Fibroblast of peridontal ligament (primary cell): ENCODE results near the gene MYZAP.
A peak's percentile ranks its signal among the peaks of the same experiment; 100 is the strongest.

Source experiments
- DNase-seq: peaks from one replicate; pipeline ENCODE4 v3.0.0-alpha.2; 2010; ENCODE audit errors: extremely low read depth

MYZAP gene

DNA sequence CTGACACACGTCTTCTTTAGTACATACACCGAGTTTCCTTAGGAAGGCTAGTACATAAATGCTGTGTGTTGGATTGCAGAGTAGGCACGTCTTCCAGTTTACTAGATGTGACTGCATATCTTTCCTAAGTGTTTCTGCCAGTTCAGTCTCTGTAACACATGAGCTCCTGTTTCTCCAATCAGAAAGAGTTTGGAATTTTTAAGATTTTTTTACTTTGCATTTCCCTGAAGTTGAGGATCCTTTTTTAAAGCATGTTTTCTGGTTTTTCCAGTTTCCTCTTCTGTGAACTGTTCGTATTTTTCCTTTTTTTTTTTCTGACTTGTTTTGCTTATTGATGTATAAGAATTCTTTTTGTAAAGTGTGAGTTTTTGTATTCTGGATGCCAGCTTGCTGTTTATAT lies 107.3 kb downstream of the MYZAP start:
- DNase-seq = no peak

DNA sequence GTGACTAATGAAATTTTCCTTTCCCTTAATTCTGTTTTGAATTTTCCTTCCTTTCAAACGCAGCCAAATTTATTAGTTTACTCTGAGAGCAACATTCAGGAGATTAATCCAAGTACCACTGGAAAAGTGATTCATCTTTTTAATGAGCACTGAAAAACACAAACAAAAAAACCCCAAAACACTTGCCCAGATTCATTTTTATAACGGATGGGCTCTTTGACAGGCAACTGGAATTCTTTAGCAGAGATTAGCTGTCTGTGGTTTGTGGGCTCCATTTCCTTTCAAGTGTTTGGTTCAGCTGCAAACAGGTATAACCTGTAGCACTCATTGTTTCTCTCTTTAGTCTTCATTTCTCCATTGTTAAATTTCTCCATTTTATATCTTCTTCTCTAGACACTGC lies 111.7 kb downstream of the MYZAP start:
- no peak for DNase-seq

DNA sequence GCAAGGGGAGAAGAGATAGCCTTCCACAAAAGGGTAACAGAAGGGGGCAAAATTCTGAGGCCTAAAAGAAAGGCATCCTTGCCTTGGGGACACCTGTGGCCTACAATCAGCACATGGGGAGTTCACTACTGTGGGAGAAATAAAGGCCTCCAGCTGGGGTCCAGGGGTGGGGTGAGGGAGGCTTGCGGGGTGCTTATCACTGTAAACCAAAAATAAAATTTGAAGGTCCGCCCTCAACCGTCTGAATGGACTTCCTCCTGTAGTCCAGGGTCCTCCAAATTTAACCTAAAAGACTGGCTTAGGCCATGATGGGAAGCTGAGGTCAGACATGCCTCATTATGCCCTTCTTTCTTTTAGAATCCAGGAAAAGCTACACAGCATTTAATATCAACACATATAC lies 112.7 kb downstream of the MYZAP start:
- no peak for DNase-seq

DNA sequence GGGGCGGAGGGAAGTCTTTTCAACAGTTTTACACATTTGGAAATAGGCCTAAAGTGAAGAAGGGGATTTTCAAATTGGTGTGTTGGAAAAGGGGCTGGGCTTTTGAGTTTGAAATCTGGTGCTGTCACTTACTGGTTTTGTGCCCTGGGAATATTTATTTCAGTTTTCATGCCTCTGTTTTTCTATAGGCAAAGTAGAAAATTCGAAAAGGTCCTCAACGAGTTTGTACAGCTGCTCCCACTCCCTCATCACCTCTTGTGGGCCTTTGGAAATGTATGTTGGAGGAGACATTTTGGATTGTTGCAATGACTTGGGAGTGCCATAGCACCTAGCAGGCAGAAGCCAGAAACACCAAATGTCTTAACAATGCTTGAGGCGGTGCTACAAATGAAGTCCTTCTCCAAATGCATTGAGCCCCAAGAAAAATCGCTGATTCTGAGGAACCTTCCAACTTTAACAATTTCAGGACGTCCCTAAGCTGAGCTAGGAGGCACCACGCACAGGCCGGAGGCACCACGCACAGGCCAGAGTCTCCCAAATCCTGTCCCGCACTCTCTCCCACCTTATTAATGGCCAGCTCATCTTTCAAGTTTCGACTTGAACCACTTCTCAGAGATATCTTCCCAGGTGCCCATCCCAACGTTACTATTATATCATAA lies 114.2 kb downstream of the MYZAP start:
- DNase-seq = no peak

DNA sequence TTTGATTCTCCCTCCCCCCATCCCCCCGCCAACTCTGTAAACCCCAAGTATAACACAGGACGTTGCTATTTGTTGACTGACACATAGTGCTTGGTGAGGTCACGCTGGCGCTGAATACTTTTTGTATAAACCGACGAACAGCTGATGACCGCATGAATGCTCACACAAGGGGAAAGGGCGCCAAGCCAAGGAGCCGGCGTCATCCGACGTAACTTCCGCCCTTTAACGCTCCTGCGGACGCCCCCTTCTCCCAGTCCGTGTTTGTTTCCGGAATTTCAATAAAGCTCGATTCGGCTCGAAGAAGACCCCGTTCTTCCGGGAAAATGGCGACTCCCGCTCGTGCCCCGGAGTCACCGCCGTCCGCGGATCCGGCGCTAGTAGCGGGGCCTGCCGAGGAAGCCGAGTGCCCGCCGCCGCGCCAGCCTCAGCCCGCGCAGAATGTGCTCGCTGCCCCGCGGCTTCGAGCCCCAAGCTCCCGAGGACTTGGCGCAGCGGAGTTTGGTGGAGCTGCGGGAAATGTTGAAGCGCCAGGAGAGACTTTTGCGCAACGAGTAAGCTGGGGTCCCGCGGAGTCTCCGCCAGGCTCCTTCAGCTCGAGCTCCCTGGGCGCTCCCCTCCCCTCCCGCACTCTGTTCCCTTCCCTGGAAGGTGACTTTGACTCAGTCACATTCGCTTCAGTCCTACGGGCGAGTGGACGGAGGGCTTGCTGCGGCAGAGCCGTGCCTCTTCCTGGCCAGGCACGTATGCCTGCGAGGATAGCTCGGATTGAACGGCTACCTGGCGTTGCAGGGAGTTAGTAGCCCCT lies 114.9 kb downstream of the MYZAP start, which contains the start of gene POLR2M:
POLR2M (plus strand) TSS at position 310 of the 805 bp plus-strand sequence; CDS start at position 439, 129 bp downstream.
- DNase-seq = peak; percentile 100

DNA sequence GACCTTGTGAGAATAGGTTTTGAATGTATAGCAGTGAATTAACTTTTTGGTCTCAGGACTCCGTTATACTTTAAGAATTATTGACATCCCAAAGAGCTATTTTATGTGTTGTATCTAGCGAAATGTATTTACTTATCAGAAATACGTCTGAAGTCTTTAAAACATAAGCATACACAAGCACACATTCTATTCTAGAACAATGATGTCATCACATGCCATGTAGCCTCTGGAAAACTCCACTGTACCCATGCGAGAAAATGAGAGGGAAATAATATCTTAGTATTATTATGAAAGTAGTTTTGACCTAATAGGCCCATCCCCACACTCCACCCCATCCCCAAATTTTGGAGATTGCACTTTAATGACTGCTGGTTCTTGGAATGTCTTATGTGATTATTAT lies 116.3 kb downstream of the MYZAP start:
- DNase-seq = peak; percentile 63

DNA sequence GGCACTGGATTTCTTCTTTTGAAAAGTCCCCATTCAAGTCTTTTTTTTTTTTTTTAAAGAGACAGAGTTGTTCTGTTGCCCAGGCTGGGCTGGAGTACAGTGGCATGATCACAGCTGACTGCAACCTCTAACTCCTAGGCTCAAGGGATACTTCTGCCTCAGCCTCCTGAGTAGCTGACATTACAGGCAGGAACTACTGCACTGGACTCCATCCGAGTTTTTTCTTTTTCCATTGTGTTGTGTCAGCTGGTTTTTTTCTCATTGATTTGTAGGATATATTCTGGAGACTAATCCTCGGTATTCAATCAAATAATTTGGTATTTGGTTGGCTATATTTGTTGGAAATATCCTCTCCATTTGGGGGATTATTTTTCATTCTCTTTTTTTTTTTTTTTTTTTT lies 126.6 kb downstream of the MYZAP start:
- DNase-seq = no peak

DNA sequence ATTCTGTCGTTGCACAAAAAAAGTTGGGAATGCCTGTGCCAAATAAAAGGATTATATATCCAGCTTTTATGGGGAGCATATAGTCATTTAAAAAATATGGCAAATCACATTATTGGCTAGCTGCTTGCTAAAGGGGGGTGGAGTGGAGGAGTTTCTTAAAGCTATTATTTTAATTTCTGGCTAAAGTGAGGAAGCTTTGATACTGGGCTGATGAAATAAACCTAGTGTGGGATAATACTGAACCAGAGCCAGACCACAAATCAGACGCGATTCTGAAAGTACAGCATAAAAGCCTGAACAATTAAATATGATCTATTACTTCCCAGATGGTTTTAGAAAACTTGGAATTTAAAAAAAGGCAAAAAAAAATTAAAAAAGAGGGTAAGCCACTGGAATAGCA lies 129.2 kb downstream of the MYZAP start:
- DNase-seq = peak; percentile 72

DNA sequence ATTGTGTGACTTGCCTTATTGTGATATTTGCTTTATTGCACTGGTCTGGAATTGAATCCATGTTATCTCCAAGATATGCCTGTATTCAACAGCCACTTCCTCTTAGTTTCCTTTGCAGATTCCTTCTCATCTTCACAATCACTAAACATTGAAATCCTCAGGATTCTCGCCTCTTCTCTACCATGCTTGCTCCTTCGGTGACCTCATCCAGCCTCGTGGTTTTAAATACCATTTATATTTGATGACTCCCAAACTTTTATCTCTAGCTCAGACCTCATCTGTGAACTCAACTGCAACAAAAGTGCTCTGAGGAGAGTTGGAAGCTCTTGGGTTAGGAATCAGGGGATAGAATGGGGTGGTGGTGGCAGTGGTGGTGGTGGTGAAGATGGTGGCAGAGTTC lies 134.7 kb downstream of the MYZAP start:
- peak; percentile 9 for DNase-seq

DNA sequence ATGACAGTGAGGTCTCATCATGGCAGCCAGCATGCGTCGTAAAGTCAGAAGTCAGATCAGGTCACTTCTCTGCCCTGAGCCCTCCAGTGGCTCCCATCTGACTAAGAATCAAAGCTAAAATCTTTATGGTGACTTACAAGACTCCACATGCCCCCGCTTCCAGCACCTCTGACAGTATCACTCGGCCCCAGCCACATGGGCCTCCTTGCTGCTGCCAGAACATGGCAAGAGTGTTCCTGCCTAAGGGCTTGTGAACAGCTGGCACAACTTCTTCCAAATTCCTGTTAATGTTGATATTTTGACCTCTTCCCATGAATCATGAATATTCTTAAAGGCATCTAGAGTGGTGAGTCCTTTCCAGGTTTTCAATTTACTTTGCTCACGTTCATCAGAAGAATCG lies 135.3 kb downstream of the MYZAP start:
- DNase-seq = no peak

DNA sequence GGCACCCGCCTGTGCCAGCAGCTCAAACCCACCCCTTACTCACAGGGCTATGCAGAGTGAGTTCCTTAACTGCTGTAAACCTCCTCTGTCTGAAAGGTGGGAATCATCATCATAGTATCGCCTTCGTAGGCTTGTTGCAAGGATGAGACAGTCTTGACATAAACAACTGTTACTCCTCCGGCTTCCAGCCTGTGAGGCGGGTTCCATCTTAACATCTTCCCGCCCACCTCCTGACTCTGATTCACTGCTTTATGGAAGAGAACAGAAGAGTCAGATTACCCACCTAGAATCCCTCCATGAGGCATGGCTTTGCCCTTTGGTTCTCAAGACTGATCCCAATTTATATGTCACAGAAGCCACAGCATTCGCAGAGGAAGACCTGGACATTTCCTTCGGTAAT lies 136.7 kb downstream of the MYZAP start:
- no peak for DNase-seq

DNA sequence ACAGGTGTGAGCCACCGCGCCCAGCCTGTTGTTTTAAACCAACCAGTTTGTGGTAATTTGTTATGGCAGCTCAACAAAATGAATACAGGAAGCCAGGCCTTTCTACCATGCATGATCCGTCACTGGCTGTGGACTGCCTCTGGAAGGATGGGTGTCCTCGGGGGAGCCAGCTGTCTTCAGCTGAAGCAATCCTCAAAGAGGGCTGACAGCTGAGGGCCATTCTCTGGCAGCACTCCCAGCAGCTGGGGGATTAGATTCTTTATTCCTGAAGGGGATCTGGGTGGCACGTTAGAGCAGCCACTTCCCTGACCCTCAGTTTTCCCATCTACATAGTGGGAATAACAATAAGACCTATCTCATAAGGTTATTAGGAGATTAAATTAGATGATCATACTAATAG lies 139.2 kb downstream of the MYZAP start:
- no peak for DNase-seq

DNA sequence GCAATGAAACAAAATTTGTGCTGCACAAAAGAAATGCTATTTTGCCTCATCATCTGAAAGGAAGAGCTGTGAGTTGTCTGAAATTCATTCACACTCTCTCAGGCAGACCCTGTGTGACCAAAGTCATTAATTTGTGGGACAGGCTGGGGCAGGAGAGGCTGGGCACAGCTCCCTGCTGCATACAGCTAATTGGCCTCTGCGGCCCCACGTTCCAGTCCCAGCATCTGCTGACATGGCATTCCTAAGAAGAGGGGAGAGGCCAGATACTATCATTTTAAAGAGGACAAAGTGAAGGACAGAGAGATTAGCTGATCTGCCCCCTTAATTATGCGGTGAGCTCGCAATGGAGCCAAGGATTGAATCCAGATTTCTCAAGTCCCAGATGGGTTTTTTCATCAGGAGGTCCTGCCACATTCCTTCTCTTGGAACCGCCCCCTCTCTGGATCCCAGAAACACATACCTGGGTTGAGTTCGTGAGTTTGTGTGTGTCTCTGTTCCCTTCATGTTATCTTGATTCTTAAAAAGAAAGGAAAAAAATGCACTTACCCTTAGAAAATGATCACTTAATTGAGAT lies 139.9 kb downstream of the MYZAP start:
- no peak for DNase-seq

DNA sequence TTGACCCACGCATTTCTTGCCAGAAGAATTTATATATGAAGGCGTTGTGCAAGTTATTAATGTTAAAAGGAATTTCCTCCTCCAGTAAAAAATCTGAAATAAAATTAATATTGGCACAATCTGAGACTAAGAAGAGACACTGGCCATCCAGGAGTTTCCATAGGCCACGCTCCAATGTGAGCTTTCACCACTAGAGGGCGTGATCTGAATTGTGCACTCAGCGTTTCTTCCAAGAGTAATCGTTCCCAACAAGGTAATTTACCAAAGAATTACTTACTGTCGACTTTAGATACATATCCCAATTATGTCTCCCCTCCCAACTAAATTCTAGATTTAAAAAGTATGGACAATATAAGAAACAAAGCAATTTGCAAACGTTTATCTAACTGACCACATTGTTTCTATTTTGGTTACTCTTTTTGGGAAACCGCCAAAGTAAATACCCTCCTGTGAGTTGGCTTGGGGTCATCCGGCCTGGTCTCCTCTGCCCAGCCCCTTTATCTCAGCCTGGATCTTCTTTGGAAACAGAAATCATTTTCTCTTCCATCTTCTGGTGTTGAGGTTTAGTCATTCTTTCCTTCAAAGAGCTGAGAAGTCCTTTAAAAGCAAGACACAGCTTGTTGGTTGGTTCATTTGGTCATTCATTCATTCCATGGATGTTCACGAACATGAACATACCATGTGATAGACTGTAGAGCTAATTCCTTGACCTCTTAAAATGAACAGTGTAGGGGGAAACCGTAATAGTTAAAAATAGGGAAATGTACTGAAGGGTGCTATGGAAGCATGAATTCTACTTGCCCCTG lies 141.0 kb downstream of the MYZAP start:
- peak; percentile 60 for DNase-seq

DNA sequence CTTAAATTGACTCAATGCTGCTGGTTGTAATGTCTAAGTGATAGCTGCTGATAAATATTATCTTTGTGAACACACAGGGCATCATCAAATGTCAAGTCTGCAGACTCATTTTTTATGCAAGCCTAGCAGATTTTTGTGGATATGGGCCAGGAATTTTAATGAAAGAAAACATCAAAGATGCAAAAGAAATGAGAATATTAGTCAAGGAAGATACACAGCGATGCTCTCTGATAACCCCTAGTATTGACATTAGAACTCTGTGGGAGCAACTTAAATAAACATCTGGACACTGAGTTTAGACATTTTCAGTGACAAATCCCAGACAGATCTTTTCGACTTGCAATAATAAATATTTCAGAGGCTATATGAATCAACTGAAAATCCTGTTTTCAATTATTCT lies 143.2 kb downstream of the MYZAP start:
- DNase-seq = no peak
